ENCODE results near the gene PROS1.
"Not testable (repeated sequence)": the region's sequence is repeated elsewhere in the genome, so short reads cannot be mapped to it uniquely, and the experiment has no call there.

DNA sequence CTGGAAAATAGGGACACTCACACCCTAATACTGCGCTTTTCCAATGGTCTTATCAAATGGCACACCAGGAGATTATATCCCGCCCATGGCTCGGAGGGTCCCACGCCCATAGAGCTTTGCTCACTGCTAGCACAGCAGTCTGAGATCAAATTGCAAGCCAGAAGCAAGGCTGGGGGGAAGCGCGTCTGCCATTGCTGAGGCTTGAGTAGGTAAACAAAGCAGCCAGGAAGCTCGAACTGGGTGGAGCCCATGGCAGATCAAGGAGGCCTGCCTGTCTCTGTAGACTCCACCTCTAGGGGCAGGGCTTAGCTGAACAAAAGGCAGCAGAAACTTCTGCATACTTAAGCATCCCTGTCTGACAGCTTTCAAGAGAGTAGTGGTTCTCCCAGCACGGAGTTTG lies 23.7 kb downstream of the PROS1 start:
- TF ChIP-seq NR2C1 (IDR thresholded peaks at IDR 0.05); RFX5 (IDR thresholded peaks at IDR 0.05; ENCODE audit: low read depth, low read length): not testable (repeated sequence)
- TF ChIP-seq, protein P1, sequence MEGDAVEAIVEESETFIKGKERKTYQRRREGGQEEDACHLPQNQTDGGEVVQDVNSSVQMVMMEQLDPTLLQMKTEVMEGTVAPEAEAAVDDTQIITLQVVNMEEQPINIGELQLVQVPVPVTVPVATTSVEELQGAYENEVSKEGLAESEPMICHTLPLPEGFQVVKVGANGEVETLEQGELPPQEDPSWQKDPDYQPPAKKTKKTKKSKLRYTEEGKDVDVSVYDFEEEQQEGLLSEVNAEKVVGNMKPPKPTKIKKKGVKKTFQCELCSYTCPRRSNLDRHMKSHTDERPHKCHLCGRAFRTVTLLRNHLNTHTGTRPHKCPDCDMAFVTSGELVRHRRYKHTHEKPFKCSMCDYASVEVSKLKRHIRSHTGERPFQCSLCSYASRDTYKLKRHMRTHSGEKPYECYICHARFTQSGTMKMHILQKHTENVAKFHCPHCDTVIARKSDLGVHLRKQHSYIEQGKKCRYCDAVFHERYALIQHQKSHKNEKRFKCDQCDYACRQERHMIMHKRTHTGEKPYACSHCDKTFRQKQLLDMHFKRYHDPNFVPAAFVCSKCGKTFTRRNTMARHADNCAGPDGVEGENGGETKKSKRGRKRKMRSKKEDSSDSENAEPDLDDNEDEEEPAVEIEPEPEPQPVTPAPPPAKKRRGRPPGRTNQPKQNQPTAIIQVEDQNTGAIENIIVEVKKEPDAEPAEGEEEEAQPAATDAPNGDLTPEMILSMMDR (IDR thresholded peaks at IDR 0.05 in 2 of 3, conservative IDR thresholded peaks at IDR 0.05 in 1 of 3; ENCODE audit: control insufficient read depth in 2 of 3, extremely low read depth in 1 of 3, insufficient read depth in 1 of 3, low read depth in 3 of 3, low read length in 3 of 3): not testable (repeated sequence)
- TF ChIP-seq, protein P2, sequence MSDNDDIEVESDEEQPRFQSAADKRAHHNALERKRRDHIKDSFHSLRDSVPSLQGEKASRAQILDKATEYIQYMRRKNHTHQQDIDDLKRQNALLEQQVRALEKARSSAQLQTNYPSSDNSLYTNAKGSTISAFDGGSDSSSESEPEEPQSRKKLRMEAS (IDR thresholded peaks at IDR 0.05; ENCODE audit: low read depth, low read length): not testable (repeated sequence)

All from GM12878 (cell line).